ENCODE results near the gene PARP11.

GRCh38 chr12:3863756-3864155 lies 9.4 kb downstream of the PARP11 start:
- no peak for TF ChIP-seq CTCF (IDR thresholded peaks at IDR 0.05; ENCODE audit: insufficient read depth, low read length)
- TF ChIP-seq REST (IDR thresholded peaks at IDR 0.05; ENCODE audit: insufficient replicate concordance, low read depth) = no peak
- no peak for TF ChIP-seq GABPA (IDR thresholded peaks at IDR 0.05; ENCODE audit: low read depth)
- TF ChIP-seq POLR2AphosphoS5 (IDR thresholded peaks at IDR 0.05; ENCODE audit: low read depth) = no peak
- no peak for TF ChIP-seq SPI1 (IDR thresholded peaks at IDR 0.05; ENCODE audit: borderline replicate concordance, low read depth)
